SK-N-SH treated with all-trans-retinoic acid at 6 μM for 48 hours (cell line): ENCODE data around the gene PCSK5.

Experiments
- ATAC-seq: fragments of 200-7000 bp; cut with Tn5 transposase; 3 replicates; pipeline ENCODE4 v1.9.1; 2020; ENCODE audit warnings: mild to moderate bottlenecking, moderate library complexity
- ARNTL ChIP-seq: fragments of 450-650 bp; formaldehyde crosslinking; IDR thresholded peaks from 2 replicates; pipeline ENCODE4 v1.5.0; 2020; ENCODE audit warnings: low read depth, mild to moderate bottlenecking, moderate library complexity, borderline replicate concordance
- BACH2 ChIP-seq: fragments of 250-450 bp; sonication (Bioruptor Pico); IDR thresholded peaks from 2 replicates; pipeline ENCODE4 v1.9.0; 2021; ENCODE audit warnings: mild to moderate bottlenecking, borderline replicate concordance
- CREB5 ChIP-seq: fragments of 250-450 bp; sonication (Bioruptor Pico); IDR thresholded peaks from 2 replicates; pipeline ENCODE4 v1.5.1; 2020; ENCODE audit warnings: low read depth, mild to moderate bottlenecking, moderate library complexity
- CSDC2 ChIP-seq: fragments of 250-450 bp; sonication (Bioruptor Pico); IDR thresholded peaks from 2 replicates; pipeline ENCODE4 v1.5.0; 2020; ENCODE audit warnings: mild to moderate bottlenecking, moderate library complexity
- ESRRG ChIP-seq: fragments of 250-450 bp; sonication (Bioruptor Pico); IDR thresholded peaks from 2 replicates; pipeline ENCODE4 v1.6.1; 2021; ENCODE audit warnings: mild to moderate bottlenecking
- GLIS3 ChIP-seq: fragments of 250-450 bp; sonication (Bioruptor Pico); IDR thresholded peaks from 2 replicates; pipeline ENCODE4 v1.5.0; 2020; ENCODE audit warnings: mild to moderate bottlenecking, moderate library complexity
- ISL1 ChIP-seq: fragments of 250-450 bp; sonication (Bioruptor Pico); IDR thresholded peaks from 2 replicates; pipeline ENCODE4 v2.1.2; 2022; ENCODE audit warnings: mild to moderate bottlenecking, moderate library complexity
- OSR1 ChIP-seq: fragments of 250-450 bp; sonication (Bioruptor Pico); IDR thresholded peaks from 2 replicates; pipeline ENCODE4 v1.8.0; 2022; ENCODE audit warnings: moderate library complexity, mild to moderate bottlenecking, inconsistent platforms
- PPARA ChIP-seq: fragments of 250-450 bp; sonication (Bioruptor Pico); IDR thresholded peaks from 2 replicates; pipeline ENCODE4 v1.5.0; 2020; ENCODE audit warnings: mild to moderate bottlenecking, borderline replicate concordance
- RARB ChIP-seq: fragments of 250-450 bp; sonication (Bioruptor Pico); IDR thresholded peaks from 2 replicates; pipeline ENCODE4 v1.8.0; 2021; ENCODE audit warnings: mild to moderate bottlenecking, moderate library complexity
- TCF4 ChIP-seq: fragments of 250-450 bp; sonication (Bioruptor Pico); IDR thresholded peaks from 2 replicates; pipeline ENCODE4 v1.8.0; 2021; ENCODE audit warnings: mild to moderate bottlenecking, moderate library complexity, borderline replicate concordance
- ZC3H10 ChIP-seq: fragments of 250-450 bp; sonication (Bioruptor Pico); IDR thresholded peaks from 2 replicates; pipeline ENCODE4 v1.5.1; 2021; ENCODE audit warnings: mild to moderate bottlenecking, moderate library complexity
- ZFP3 ChIP-seq: fragments of 250-450 bp; sonication (Bioruptor Pico); IDR thresholded peaks from 2 replicates; pipeline ENCODE4 v1.5.0; 2020; ENCODE audit warnings: mild to moderate bottlenecking, moderate library complexity
- ZFP30 ChIP-seq: fragments of 450-650 bp; formaldehyde crosslinking; IDR thresholded peaks from 2 replicates; pipeline ENCODE4 v1.5.0; 2022; ENCODE audit warnings: mild to moderate bottlenecking, moderate library complexity
- ZNF565 ChIP-seq: fragments of 450-650 bp; formaldehyde crosslinking; conservative IDR thresholded peaks from 2 replicates; pipeline ENCODE4 v1.5.0; 2020; ENCODE audit warnings: low read depth, mild to moderate bottlenecking, moderate library complexity
- ZNF70 ChIP-seq: fragments of 450-650 bp; formaldehyde crosslinking; IDR thresholded peaks from 2 replicates; pipeline ENCODE4 v1.5.0; 2020; ENCODE audit warnings: mild to moderate bottlenecking, moderate library complexity
- ZNF8 ChIP-seq: fragments of 450-650 bp; formaldehyde crosslinking; IDR thresholded peaks from 2 replicates; pipeline ENCODE4 v1.5.0; 2020; ENCODE audit warnings: mild to moderate bottlenecking, moderate library complexity
- TF ChIP-seq, protein P1 (sequence below): fragments of 250-450 bp; sonication (Bioruptor Pico); IDR thresholded peaks from 2 replicates; pipeline ENCODE4 v1.8.0; 2020; ENCODE audit warnings: mild to moderate bottlenecking, moderate library complexity, borderline replicate concordance
- TF ChIP-seq, protein P2 (sequence below): fragments of 250-450 bp; sonication (Bioruptor Pico); IDR thresholded peaks from 2 replicates; pipeline ENCODE4 v1.8.0; 2021; ENCODE audit warnings: low read depth, mild to moderate bottlenecking, moderate library complexity, borderline replicate concordance
- TF ChIP-seq, protein P3 (sequence below): fragments of 250-450 bp; sonication (Bioruptor Pico); IDR thresholded peaks from 2 replicates; pipeline ENCODE4 v1.5.1; 2021; ENCODE audit warnings: mild to moderate bottlenecking, moderate library complexity

PCSK5 gene

GRCh38 chr9:76394960-76395252 is 504.4 kb downstream of the PCSK5 start:
- peak; percentile 53 for ATAC-seq
- TF ChIP-seq ZC3H10 (CRISPR knock-in tag) (no peak), RARB (CRISPR knock-in tag) (no peak), PPARA (CRISPR knock-in tag) (no peak), ZNF565 (CRISPR knock-in tag) (no peak)
- TF ChIP-seq, protein P1, sequence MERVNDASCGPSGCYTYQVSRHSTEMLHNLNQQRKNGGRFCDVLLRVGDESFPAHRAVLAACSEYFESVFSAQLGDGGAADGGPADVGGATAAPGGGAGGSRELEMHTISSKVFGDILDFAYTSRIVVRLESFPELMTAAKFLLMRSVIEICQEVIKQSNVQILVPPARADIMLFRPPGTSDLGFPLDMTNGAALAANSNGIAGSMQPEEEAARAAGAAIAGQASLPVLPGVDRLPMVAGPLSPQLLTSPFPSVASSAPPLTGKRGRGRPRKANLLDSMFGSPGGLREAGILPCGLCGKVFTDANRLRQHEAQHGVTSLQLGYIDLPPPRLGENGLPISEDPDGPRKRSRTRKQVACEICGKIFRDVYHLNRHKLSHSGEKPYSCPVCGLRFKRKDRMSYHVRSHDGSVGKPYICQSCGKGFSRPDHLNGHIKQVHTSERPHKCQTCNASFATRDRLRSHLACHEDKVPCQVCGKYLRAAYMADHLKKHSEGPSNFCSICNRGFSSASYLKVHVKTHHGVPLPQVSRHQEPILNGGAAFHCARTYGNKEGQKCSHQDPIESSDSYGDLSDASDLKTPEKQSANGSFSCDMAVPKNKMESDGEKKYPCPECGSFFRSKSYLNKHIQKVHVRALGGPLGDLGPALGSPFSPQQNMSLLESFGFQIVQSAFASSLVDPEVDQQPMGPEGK (CRISPR knock-in tag) = no peak
- TF ChIP-seq, protein P2, sequence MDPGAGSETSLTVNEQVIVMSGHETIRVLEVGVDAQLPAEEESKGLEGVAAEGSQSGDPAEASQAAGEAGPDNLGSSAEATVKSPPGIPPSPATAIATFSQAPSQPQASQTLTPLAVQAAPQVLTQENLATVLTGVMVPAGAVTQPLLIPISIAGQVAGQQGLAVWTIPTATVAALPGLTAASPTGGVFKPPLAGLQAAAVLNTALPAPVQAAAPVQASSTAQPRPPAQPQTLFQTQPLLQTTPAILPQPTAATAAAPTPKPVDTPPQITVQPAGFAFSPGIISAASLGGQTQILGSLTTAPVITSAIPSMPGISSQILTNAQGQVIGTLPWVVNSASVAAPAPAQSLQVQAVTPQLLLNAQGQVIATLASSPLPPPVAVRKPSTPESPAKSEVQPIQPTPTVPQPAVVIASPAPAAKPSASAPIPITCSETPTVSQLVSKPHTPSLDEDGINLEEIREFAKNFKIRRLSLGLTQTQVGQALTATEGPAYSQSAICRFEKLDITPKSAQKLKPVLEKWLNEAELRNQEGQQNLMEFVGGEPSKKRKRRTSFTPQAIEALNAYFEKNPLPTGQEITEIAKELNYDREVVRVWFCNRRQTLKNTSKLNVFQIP (CRISPR knock-in tag) = no peak

GRCh38 chr9:76395381-76395780 is 504.9 kb downstream of the PCSK5 start:
- TF ChIP-seq ZFP30 (CRISPR knock-in tag) = no peak
- no peak for TF ChIP-seq ARNTL (CRISPR knock-in tag)
- TF ChIP-seq BACH2 (CRISPR knock-in tag) = no peak
- no peak for TF ChIP-seq GLIS3
- TF ChIP-seq, all 23 proteins: peak for 0
- no peak for ATAC-seq

- TF ChIP-seq ESRRG (CRISPR knock-in tag) (no peak), ZNF8 (CRISPR knock-in tag) (no peak), CSDC2 (CRISPR knock-in tag) (no peak), OSR1 (CRISPR knock-in tag) (no peak), ARNTL (CRISPR knock-in tag) (no peak), ZC3H10 (CRISPR knock-in tag) (no peak), GLIS3 (no peak), ZFP3 (CRISPR knock-in tag) (no peak), ISL1 (CRISPR knock-in tag) (no peak), CREB5 (no peak), ZNF70 (CRISPR knock-in tag) (no peak)
- TF ChIP-seq, protein P2 (CRISPR knock-in tag) = no peak
- TF ChIP-seq, protein P1 (CRISPR knock-in tag) = no peak
- TF ChIP-seq, protein P3, sequence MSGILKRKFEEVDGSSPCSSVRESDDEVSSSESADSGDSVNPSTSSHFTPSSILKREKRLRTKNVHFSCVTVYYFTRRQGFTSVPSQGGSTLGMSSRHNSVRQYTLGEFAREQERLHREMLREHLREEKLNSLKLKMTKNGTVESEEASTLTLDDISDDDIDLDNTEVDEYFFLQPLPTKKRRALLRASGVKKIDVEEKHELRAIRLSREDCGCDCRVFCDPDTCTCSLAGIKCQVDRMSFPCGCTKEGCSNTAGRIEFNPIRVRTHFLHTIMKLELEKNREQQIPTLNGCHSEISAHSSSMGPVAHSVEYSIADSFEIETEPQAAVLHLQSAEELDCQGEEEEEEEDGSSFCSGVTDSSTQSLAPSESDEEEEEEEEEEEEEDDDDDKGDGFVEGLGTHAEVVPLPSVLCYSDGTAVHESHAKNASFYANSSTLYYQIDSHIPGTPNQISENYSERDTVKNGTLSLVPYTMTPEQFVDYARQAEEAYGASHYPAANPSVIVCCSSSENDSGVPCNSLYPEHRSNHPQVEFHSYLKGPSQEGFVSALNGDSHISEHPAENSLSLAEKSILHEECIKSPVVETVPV (CRISPR knock-in tag) = no peak
- ATAC-seq = no peak
Measured at GRCh38 chr9:76396144-76396543, 505.7 kb downstream of the PCSK5 start.

DNA sequence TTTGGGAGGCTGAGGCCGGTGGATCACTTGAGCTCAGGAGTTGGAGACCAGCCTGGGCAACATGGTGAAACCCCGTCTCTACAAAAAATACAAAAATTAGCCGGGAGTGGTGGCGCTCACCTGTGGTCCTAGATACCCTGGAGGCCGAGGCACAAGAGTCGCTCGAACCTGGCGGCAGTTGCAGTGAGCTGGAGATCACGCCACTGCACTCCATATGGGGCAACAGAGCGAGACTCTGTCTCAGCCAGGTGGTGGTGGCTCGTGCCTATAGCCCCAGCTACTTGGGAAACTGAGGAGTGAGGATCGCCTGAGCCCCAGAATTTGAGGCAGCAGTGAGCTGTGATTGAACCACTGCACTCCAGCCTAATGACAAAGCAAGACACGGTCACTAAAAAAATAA is 506.1 kb downstream of the PCSK5 start:
- TF ChIP-seq PPARA (CRISPR knock-in tag) = no peak
- TF ChIP-seq ESRRG (CRISPR knock-in tag) = no peak
- TF ChIP-seq ZNF565 (CRISPR knock-in tag) = no peak
- no peak for TF ChIP-seq OSR1 (CRISPR knock-in tag)
- TF ChIP-seq ISL1 (CRISPR knock-in tag) = no peak
- TF ChIP-seq ZNF8 (CRISPR knock-in tag) = no peak
- no peak for TF ChIP-seq ZC3H10 (CRISPR knock-in tag)
- TF ChIP-seq CSDC2 (CRISPR knock-in tag) = no peak
- TF ChIP-seq GLIS3 = no peak
- TF ChIP-seq ZNF70 (CRISPR knock-in tag) = no peak
- TF ChIP-seq BACH2 (CRISPR knock-in tag) = no peak
- TF ChIP-seq, protein P3 (CRISPR knock-in tag) = no peak
- TF ChIP-seq, protein P1 (CRISPR knock-in tag) = no peak
- no peak for TF ChIP-seq ARNTL (CRISPR knock-in tag)
- no peak for TF ChIP-seq TCF4 (CRISPR knock-in tag)
- ATAC-seq = no peak
